Measurements from ENCODE around the gene CACNA1C.

Gene CACNA1C

GRCh38 chr12:2372178-2372577 lies 319.4 kb downstream of the CACNA1C start:
- no peak for DNase-seq (ENCODE audit: low spot score)

GRCh38 chr12:2372735-2373134 lies 319.9 kb downstream of the CACNA1C start:
- no peak for DNase-seq (ENCODE audit: low spot score)

GRCh38 chr12:2373307-2373706 lies 320.5 kb downstream of the CACNA1C start:
- no peak for DNase-seq (ENCODE audit: low spot score)

GRCh38 chr12:2374092-2374906 lies 321.5 kb downstream of the CACNA1C start:
- no peak for DNase-seq (ENCODE audit: low spot score)

- no peak for DNase-seq (ENCODE audit: low spot score)
Observed at GRCh38 chr12:2375871-2376270, 323.1 kb downstream of the CACNA1C start.

GRCh38 chr12:2376908-2377657 lies 324.3 kb downstream of the CACNA1C start:
- no peak for DNase-seq (ENCODE audit: low spot score)

- DNase-seq (ENCODE audit: low spot score): no peak
Observed at GRCh38 chr12:2378835-2379330, 326.1 kb downstream of the CACNA1C start.

GRCh38 chr12:2380946-2381345 lies 328.2 kb downstream of the CACNA1C start:
- DNase-seq (ENCODE audit: low spot score): no peak

- no peak for DNase-seq (ENCODE audit: low spot score)
Observed at GRCh38 chr12:2382370-2383155, 329.8 kb downstream of the CACNA1C start.

GRCh38 chr12:2383325-2384028 lies 330.7 kb downstream of the CACNA1C start:
- DNase-seq (ENCODE audit: low spot score): peak; percentile 28

- DNase-seq (ENCODE audit: low spot score): no peak
Observed at GRCh38 chr12:2384029-2384386, 331.2 kb downstream of the CACNA1C start.

- DNase-seq (ENCODE audit: low spot score): no peak
Observed at GRCh38 chr12:2384533-2385351, 332.0 kb downstream of the CACNA1C start.

- no peak for DNase-seq (ENCODE audit: low spot score)
Observed at GRCh38 chr12:2385529-2385928, 332.7 kb downstream of the CACNA1C start.

GRCh38 chr12:2386566-2386965 lies 333.8 kb downstream of the CACNA1C start:
- no peak for DNase-seq (ENCODE audit: low spot score)

- no peak for DNase-seq (ENCODE audit: low spot score)
Observed at GRCh38 chr12:2387103-2387834, 334.5 kb downstream of the CACNA1C start.

- no peak for DNase-seq (ENCODE audit: low spot score)
Observed at GRCh38 chr12:2389079-2389790, 336.4 kb downstream of the CACNA1C start.

- no peak for DNase-seq (ENCODE audit: low spot score)
Observed at GRCh38 chr12:2390133-2390532, 337.3 kb downstream of the CACNA1C start.

- DNase-seq (ENCODE audit: low spot score): no peak
Observed at GRCh38 chr12:2390850-2391390, 338.1 kb downstream of the CACNA1C start.

GRCh38 chr12:2391740-2392331 lies 339.0 kb downstream of the CACNA1C start:
- DNase-seq (ENCODE audit: low spot score): no peak

Measured in HuH-7 (cell line).